Measurements from ENCODE around the gene HMGCLL1. TPM values are rescaled to one million over a fixed set of nuclear protein-coding genes. Genes with fewer than 3 reads are reported as not detected.

The HMGCLL1 gene
- total and polyA plus RNA-seq, 5 donors = 1.0 to 3.4 (median 2.7) TPM

DNA sequence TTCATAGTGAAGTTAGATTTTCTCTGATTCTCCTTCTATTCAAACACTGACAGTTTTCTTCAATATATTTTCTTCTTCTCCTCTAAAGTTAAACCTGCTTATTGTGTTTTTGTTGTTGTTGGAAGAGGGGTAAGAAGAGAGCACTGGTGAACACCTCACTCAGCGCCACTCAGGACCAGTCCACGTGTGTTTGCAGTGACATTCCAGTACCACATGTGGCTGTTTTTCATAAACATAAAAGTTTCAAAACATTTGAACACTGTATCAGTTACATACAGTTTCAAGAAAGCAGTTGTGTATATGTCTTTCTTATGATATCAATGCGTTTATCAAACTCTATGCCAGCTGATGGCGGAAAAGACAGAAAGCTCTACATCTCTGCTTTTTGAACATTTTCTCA is 86.7 kb downstream of the HMGCLL1 start:
- H3K4me3 ChIP-seq (ENCODE audit: low read length) = no peak overlapping the region
- DNase-seq = no peak
- no peaks in the 10 kb centered on the region for H3K9me3 ChIP-seq (ENCODE audit: control insufficient read depth, low read length)
- no peaks in the 10 kb centered on the region for H3K4me1 ChIP-seq (ENCODE audit: control insufficient read depth, insufficient read depth, low read length)
- no peak for ATAC-seq
- H3K27ac ChIP-seq (ENCODE audit: low read length) = no peak overlapping the region
- intact Hi-C loops (cut with DNase I) = no loop called here
- H3K27me3 ChIP-seq (ENCODE audit: control insufficient read depth, insufficient read depth) = no peaks in the 10 kb centered on the region
- 95% methylated on average over 4 of the region's 4 CpGs for WGBS

DNA sequence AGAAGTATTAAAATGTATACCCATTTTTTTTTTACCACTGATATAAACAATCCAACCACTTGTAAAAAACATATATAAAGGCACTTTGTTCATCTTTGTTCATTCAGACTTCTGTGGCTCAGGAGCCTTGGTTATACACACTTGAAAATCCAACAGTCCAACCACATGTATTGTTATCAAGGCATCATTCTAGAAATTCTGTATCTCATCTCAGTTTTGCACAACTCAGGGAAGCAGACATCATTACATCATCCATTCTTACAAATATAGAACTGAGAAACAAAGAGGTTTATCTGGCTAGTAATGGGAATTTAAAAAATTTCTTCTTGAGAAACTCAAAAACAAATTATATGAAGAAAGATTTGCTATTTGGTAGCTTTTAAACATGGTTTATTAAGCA is 88.1 kb downstream of the HMGCLL1 start:
- intact Hi-C loops (cut with DNase I) = no loop called here
- no peak overlapping the region for H3K4me3 ChIP-seq (ENCODE audit: low read length)
- H3K9me3 ChIP-seq (ENCODE audit: control insufficient read depth, low read length) = no peaks in the 10 kb centered on the region
- H3K27ac ChIP-seq (ENCODE audit: low read length) = no peak overlapping the region
- H3K4me1 ChIP-seq (ENCODE audit: control insufficient read depth, insufficient read depth, low read length) = no peaks in the 10 kb centered on the region
- no peaks in the 10 kb centered on the region for H3K27me3 ChIP-seq (ENCODE audit: control insufficient read depth, insufficient read depth)
- DNase-seq = no peak
- ATAC-seq = no peak

DNA sequence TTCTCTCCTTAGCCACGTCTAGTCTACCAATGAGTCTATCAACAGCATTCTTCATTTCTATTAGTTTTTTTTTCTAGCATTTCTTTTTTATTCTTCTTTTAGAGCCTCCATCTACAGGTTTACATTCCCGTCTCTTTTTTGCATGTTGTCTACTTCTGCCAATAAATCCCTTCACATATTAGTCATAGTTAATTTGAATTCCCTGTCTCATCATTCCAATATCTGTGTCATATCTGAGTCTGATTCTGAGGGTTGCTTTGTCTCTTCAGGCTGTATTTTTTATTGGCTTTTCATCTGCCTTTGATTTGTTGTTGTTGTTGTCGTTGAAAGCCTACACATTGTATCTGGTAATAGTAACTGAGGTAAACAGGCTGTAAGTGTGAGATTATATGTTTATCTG is 104.6 kb downstream of the HMGCLL1 start:
- intact Hi-C loops (cut with DNase I) = no loop called here
- H3K27me3 ChIP-seq (ENCODE audit: control insufficient read depth, insufficient read depth) = no peaks in the 10 kb centered on the region
- H3K27ac ChIP-seq (ENCODE audit: low read length) = no peak overlapping the region
- no peak for ATAC-seq
- H3K9me3 ChIP-seq (ENCODE audit: control insufficient read depth, low read length) = no peaks in the 10 kb centered on the region
- H3K4me3 ChIP-seq (ENCODE audit: low read length) = no peak overlapping the region
- WGBS = 86% methylated on average over 3 of the region's 3 CpGs
- H3K4me1 ChIP-seq (ENCODE audit: control insufficient read depth, insufficient read depth, low read length) = no peaks in the 10 kb centered on the region
- DNase-seq = no peak

DNA sequence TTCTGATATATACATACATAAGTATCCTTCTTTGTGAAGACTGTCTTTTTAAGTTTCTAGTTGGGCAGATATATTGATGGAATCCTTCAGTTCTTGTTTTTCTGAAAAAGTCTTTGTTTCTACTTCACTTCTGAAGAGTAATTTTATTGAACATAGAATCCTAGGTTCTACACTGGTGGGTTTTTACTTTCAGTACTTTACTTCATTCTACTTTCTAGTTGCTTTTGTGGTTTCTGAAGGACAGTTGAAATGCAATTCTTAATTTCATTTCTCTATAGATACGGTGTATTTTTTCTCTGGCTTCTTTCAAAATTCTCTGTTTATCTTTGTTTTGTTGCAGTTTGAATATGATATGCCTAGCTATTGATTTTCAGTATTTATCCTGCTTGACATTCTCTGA is 105.3 kb downstream of the HMGCLL1 start:
- DNase-seq (no peak), ATAC-seq (no peak)
- 87% methylated on average over 1 of the region's 1 CpG for WGBS
- intact Hi-C loops (cut with DNase I) = no loop called here
- Histone ChIP-seq H3K4me1 (ENCODE audit: control insufficient read depth, insufficient read depth, low read length) (no peaks in the 10 kb centered on the region), H3K27ac (ENCODE audit: low read length) (no peak overlapping the region), H3K4me3 (ENCODE audit: low read length) (no peak overlapping the region), H3K27me3 (ENCODE audit: control insufficient read depth, insufficient read depth) (no peaks in the 10 kb centered on the region), H3K9me3 (ENCODE audit: control insufficient read depth, low read length) (no peaks in the 10 kb centered on the region)

DNA sequence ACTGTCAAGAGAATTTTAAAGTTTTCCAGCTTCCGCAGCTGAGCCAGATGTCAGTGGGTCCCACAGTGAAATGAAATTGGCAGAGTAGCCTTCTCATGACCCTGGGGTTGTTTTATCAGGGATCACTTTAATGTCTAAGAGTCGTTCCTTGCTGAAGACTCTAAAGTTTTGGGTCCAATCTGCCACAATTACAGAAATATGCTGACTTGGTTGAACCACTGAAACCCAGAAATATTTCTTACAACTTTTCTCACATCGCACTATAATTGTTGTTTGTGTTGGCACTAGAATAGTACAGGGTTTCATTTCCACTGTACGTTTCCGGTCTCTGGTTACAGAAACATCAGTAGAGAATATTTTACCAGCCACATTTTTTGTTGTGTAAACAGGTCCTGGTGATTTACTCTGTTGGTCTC is 109.0 kb downstream of the HMGCLL1 start:
- no peaks in the 10 kb centered on the region for H3K9me3 ChIP-seq (ENCODE audit: control insufficient read depth, low read length)
- no peaks in the 10 kb centered on the region for H3K27me3 ChIP-seq (ENCODE audit: control insufficient read depth, insufficient read depth)
- no peaks in the 10 kb centered on the region for H3K4me1 ChIP-seq (ENCODE audit: control insufficient read depth, insufficient read depth, low read length)
- ATAC-seq = no peak
- WGBS = 35% methylated on average over 5 of the region's 5 CpGs
- no peak overlapping the region for H3K4me3 ChIP-seq (ENCODE audit: low read length)
- no peak for DNase-seq
- intact Hi-C loops (cut with DNase I) = no loop called here
- H3K27ac ChIP-seq (ENCODE audit: low read length) = no peak overlapping the region

DNA sequence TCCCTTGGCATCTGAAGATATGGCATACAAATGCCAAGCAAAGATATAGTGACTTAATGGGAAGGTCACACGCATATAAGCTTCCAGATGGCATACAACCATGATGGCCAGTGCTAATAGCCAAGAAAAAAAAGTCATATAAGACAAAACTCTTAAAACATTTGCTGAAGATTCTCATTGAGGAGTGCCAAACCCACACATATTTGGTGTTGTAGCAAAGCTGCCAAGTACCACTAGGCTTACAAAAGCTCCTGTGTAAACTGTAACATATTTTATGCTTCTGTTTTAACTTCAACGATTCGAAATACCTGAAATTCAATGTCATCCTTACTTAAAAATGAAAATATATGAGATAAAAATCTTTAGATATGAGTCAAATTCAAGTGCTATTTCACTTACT is 123.0 kb downstream of the HMGCLL1 start:
- no peak for ATAC-seq
- Histone ChIP-seq H3K4me3 (ENCODE audit: low read length) (no peak overlapping the region), H3K4me1 (ENCODE audit: control insufficient read depth, insufficient read depth, low read length) (no peaks in the 10 kb centered on the region), H3K27me3 (ENCODE audit: control insufficient read depth, insufficient read depth) (no peaks in the 10 kb centered on the region), H3K27ac (ENCODE audit: low read length) (no peak overlapping the region), H3K9me3 (ENCODE audit: control insufficient read depth, low read length) (no peaks in the 10 kb centered on the region)
- WGBS = 86% methylated on average over 3 of the region's 3 CpGs
- DNase-seq = no peak
- intact Hi-C loops (cut with DNase I) = no loop called here

DNA sequence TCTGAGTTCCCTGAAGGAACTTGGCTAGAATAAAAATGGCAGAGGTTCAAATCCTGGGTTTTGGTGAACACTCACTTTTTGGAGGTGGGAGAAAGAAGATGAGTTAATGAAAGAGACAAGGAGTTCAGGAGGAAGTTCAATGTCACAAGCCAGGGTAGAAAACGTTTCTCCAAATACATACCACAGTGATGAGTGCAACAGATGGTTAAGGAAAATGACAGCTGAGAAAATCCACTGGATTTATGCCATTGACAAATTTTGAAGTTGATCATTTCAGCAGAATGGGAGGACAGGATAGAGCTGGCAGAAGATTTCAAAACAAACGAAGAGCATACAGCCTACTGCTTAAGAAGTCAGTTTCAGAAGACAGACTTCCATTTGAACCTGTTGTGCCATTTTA is 129.0 kb downstream of the HMGCLL1 start:
- intact Hi-C loops (cut with DNase I) = no loop called here
- H3K4me3 ChIP-seq (ENCODE audit: low read length) = no peak overlapping the region
- no peaks in the 10 kb centered on the region for H3K4me1 ChIP-seq (ENCODE audit: control insufficient read depth, insufficient read depth, low read length)
- DNase-seq (no peak), ATAC-seq (no peak)
- no peaks in the 10 kb centered on the region for H3K9me3 ChIP-seq (ENCODE audit: control insufficient read depth, low read length)
- H3K27me3 ChIP-seq (ENCODE audit: control insufficient read depth, insufficient read depth) = no peaks in the 10 kb centered on the region
- 27% methylated on average over 2 of the region's 2 CpGs for WGBS
- H3K27ac ChIP-seq (ENCODE audit: low read length) = no peak overlapping the region

DNA sequence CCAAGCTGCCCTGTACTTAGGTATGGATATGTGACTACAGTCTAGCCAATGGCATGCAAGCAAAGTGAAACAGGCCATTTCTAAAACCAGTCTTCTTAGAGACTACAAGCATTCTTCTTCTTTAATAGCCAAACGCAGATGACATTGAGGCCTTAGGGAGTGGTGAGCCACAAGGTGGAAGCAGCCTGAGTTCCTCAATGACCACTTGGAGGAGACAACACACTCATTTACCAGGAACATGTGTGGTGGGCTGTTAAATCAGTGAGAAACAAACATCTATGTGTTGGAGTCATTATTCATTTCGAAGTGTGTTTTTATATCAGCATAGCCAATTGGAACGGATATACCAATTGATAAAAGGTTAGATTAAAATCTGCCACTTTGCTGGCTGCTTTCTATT is 129.8 kb downstream of the HMGCLL1 start:
- DNase-seq (no peak), ATAC-seq (no peak)
- no peaks in the 10 kb centered on the region for H3K9me3 ChIP-seq (ENCODE audit: control insufficient read depth, low read length)
- no peaks in the 10 kb centered on the region for H3K4me1 ChIP-seq (ENCODE audit: control insufficient read depth, insufficient read depth, low read length)
- H3K4me3 ChIP-seq (ENCODE audit: low read length) = no peak overlapping the region
- intact Hi-C loops (cut with DNase I) = loop anchor here in 2 of 4 donors (10.0 kb wide), 2 partner anchors 496 to 846 kb away; no protein-coding TSS in a partner anchor
- H3K27me3 ChIP-seq (ENCODE audit: control insufficient read depth, insufficient read depth) = no peaks in the 10 kb centered on the region
- H3K27ac ChIP-seq (ENCODE audit: low read length) = no peak overlapping the region
- WGBS = 51% methylated on average over 3 of the region's 3 CpGs

DNA sequence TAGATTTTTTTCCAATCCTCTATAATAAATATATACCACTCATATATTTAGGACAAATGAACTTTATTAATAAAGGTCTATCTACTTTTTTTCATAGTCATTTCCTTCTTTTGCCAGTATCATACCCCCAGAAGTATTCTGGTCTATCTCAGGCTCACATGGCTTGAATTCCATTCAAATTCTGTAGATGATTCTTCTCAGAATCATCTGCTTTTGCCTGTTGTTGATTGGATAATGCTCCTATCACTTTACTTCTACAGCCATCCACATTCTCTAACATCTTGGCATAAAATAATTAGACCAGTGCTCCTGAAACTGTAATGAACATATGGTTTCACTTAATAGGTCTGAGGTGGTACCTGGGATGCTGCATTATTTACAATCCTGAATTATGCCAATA is 130.5 kb downstream of the HMGCLL1 start:
- DNase-seq (no peak), ATAC-seq (no peak)
- Histone ChIP-seq H3K4me3 (ENCODE audit: low read length) (no peak overlapping the region), H3K27me3 (ENCODE audit: control insufficient read depth, insufficient read depth) (no peaks in the 10 kb centered on the region), H3K27ac (ENCODE audit: low read length) (no peak overlapping the region), H3K9me3 (ENCODE audit: control insufficient read depth, low read length) (no peaks in the 10 kb centered on the region), H3K4me1 (ENCODE audit: control insufficient read depth, insufficient read depth, low read length) (no peaks in the 10 kb centered on the region)
- intact Hi-C loops (cut with DNase I) = loop anchor here in 2 of 4 donors (10.0 kb wide), 2 partner anchors 496 to 846 kb away; no protein-coding TSS in a partner anchor

DNA sequence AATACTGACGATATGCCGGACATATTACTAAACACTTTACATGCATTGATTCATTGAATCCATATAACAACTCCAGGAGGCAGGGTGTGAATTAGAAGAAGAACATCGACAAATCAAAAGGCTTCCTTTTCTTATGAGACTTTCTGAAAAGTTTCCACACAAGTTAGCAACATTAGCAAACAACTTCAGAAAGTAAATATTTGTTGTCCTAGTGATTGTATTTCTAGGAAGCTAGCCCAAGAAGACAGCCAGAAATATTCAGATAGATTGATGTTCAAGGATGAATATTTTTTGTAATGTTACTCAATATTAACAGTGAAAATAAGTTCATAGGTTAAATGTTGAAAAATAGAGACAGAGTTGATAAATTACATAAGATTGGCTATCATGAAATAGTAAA is 131.1 kb downstream of the HMGCLL1 start:
- no peaks in the 10 kb centered on the region for H3K4me1 ChIP-seq (ENCODE audit: control insufficient read depth, insufficient read depth, low read length)
- 85% methylated on average over 3 of the region's 3 CpGs for WGBS

DNA sequence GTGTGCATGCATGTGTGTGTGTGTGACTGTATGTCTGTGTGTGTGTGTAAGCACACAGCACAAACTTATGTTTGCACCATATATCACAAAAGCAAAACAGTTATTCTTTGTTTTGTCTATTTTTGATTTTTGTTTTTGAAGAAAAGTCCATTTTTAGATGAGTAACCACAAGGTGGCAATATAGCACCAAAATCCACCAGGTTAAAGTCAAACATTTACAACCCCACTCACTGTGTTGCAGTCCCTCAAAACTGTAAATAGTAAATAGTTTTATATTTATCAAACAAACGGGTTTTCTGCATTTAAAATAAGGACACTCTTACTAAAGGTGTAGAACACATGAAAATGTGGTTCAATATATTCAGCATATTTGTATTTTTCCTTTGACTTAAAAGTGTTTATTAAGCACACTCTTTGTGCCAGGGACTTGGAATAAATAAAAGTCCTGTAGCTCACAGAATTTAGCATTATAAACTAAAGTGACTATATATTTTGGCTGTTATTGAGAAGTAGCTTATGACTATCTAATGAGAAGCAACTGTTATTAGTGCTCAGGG is 133.3 kb downstream of the HMGCLL1 start:
- H3K9me3 ChIP-seq (ENCODE audit: control insufficient read depth, low read length) = no peaks in the 10 kb centered on the region
- ATAC-seq = no peak
- H3K4me1 ChIP-seq (ENCODE audit: control insufficient read depth, insufficient read depth, low read length) = no peaks in the 10 kb centered on the region
- H3K27ac ChIP-seq (ENCODE audit: low read length) = no peak overlapping the region
- 0% methylated on average over 1 of the region's 1 CpG for WGBS
- intact Hi-C loops (cut with DNase I) = loop anchor here in 2 of 4 donors (10.0 kb wide), 2 partner anchors 499 to 849 kb away; no protein-coding TSS in a partner anchor
- no peaks in the 10 kb centered on the region for H3K27me3 ChIP-seq (ENCODE audit: control insufficient read depth, insufficient read depth)
- DNase-seq = no peak
- no peak overlapping the region for H3K4me3 ChIP-seq (ENCODE audit: low read length)

More for the DNA sequence above, 131.1 kb downstream of the HMGCLL1 start:
- DNase-seq (no peak), ATAC-seq (no peak)
- Histone ChIP-seq H3K27me3 (ENCODE audit: control insufficient read depth, insufficient read depth) (no peaks in the 10 kb centered on the region), H3K27ac (ENCODE audit: low read length) (no peak overlapping the region), H3K9me3 (ENCODE audit: control insufficient read depth, low read length) (no peaks in the 10 kb centered on the region), H3K4me3 (ENCODE audit: low read length) (no peak overlapping the region)
- intact Hi-C loops (cut with DNase I) = loop anchor here in 2 of 4 donors (10.0 kb wide), 2 partner anchors 497 to 847 kb away; no protein-coding TSS in a partner anchor

All from right cardiac atrium (tissue), 5 donors.